GM12892 (cell line): ENCODE results near the gene ITGA7.

Source experiments
- POLR2AphosphoS5 ChIP-seq: IDR thresholded peaks from 2 replicates; pipeline ENCODE4 v1.6.1; 2011; ENCODE audit warnings: low read depth, low read length, control low read depth
- TAF1 ChIP-seq: IDR thresholded peaks from 2 replicates; pipeline ENCODE4 v1.6.1; 2011; ENCODE audit warnings: low read depth, mild to moderate bottlenecking, control low read depth, low read length, borderline replicate concordance

- TF ChIP-seq POLR2AphosphoS5 (no peak), TAF1 (no peak)
These were observed 1.8 kb downstream of the ITGA7 start for GRCh38 chr12:55705782-55706402.
